ENCODE data around the gene CYREN. TPM values are rescaled to one million over a fixed set of nuclear protein-coding genes. Genes with fewer than 3 reads are reported as not detected.

CYREN gene
- total RNA-seq, 1 experiment from 2014 or later: 49.6 TPM

DNA sequence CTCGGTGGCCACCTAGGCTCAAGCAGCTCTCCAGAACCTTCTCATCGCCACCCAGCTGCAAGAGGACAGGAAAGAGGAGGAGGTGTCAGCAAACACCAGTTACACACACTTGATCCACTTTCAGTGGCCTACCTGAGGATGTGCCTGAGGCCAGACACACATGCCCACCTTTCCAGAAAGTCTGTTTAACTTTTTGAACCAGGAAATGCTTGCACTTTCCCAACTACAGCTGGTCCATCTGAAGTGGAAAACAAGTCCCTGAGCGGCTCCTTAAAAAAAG lies 15.7 kb upstream of the CYREN start:
- intact Hi-C loops (cut with micrococcal nuclease; ENCODE audit: unreplicated experiment) (no loop called here), in situ Hi-C loops (cut with HindIII; ENCODE audit: low pct_unique_long_range_greater_than_20kb, low sequenced_read_pairs) (no loop called here)
- Histone ChIP-seq H3K36me3 (ENCODE audit: control insufficient read depth, insufficient read depth, low read length) (no peaks in the 10 kb centered on the region), H3K4me1 (ENCODE audit: control insufficient read depth, insufficient read depth, low read length) (no peaks in the 10 kb centered on the region), H3K27me3 (ENCODE audit: control insufficient read depth, insufficient read depth, low read length) (no peaks in the 10 kb centered on the region), H3K27ac (ENCODE audit: low read length) (no peak overlapping the region), H3K4me3 (ENCODE audit: low read depth in 2 of 2, low read length in 2 of 2) (no peak overlapping the region), H3K9me3 (ENCODE audit: control insufficient read depth, insufficient read depth, low read depth, low read length) (peaks cover 5% of the 10 kb centered on the region; the same call in 1 of the 2 replicates)
- ChIA-PET CTCF (no interaction called here), POLR2A (interaction anchor here (0.6 kb wide), 1 partner anchor 48 kb away, joined by 3 read pairs; no protein-coding TSS in a partner anchor)
- DNase-seq (ENCODE audit: low read depth, low spot score) (no peak), ATAC-seq (no peak)
- BruUV-seq (replicated peaks): no TSS peak
- TF ChIP-seq POLR2AphosphoS5 (IDR thresholded peaks at IDR 0.05; ENCODE audit: low read depth, low read length): no peak
- TF ChIP-seq TCF7L2 (IDR thresholded peaks at IDR 0.05; ENCODE audit: low read depth, low read length): no peak
- TF ChIP-seq, protein P1, sequence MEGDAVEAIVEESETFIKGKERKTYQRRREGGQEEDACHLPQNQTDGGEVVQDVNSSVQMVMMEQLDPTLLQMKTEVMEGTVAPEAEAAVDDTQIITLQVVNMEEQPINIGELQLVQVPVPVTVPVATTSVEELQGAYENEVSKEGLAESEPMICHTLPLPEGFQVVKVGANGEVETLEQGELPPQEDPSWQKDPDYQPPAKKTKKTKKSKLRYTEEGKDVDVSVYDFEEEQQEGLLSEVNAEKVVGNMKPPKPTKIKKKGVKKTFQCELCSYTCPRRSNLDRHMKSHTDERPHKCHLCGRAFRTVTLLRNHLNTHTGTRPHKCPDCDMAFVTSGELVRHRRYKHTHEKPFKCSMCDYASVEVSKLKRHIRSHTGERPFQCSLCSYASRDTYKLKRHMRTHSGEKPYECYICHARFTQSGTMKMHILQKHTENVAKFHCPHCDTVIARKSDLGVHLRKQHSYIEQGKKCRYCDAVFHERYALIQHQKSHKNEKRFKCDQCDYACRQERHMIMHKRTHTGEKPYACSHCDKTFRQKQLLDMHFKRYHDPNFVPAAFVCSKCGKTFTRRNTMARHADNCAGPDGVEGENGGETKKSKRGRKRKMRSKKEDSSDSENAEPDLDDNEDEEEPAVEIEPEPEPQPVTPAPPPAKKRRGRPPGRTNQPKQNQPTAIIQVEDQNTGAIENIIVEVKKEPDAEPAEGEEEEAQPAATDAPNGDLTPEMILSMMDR (IDR thresholded peaks at IDR 0.05): no peak
- TF ChIP-seq SIN3A (IDR thresholded peaks at IDR 0.05; ENCODE audit: borderline replicate concordance, insufficient read depth, low read depth, low read length): no peak
- TF ChIP-seq, protein P2, sequence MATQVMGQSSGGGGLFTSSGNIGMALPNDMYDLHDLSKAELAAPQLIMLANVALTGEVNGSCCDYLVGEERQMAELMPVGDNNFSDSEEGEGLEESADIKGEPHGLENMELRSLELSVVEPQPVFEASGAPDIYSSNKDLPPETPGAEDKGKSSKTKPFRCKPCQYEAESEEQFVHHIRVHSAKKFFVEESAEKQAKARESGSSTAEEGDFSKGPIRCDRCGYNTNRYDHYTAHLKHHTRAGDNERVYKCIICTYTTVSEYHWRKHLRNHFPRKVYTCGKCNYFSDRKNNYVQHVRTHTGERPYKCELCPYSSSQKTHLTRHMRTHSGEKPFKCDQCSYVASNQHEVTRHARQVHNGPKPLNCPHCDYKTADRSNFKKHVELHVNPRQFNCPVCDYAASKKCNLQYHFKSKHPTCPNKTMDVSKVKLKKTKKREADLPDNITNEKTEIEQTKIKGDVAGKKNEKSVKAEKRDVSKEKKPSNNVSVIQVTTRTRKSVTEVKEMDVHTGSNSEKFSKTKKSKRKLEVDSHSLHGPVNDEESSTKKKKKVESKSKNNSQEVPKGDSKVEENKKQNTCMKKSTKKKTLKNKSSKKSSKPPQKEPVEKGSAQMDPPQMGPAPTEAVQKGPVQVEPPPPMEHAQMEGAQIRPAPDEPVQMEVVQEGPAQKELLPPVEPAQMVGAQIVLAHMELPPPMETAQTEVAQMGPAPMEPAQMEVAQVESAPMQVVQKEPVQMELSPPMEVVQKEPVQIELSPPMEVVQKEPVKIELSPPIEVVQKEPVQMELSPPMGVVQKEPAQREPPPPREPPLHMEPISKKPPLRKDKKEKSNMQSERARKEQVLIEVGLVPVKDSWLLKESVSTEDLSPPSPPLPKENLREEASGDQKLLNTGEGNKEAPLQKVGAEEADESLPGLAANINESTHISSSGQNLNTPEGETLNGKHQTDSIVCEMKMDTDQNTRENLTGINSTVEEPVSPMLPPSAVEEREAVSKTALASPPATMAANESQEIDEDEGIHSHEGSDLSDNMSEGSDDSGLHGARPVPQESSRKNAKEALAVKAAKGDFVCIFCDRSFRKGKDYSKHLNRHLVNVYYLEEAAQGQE (IDR thresholded peaks at IDR 0.05; ENCODE audit: insufficient read depth in 1 of 2, low read depth in 2 of 2, low read length in 1 of 2): no peak

DNA sequence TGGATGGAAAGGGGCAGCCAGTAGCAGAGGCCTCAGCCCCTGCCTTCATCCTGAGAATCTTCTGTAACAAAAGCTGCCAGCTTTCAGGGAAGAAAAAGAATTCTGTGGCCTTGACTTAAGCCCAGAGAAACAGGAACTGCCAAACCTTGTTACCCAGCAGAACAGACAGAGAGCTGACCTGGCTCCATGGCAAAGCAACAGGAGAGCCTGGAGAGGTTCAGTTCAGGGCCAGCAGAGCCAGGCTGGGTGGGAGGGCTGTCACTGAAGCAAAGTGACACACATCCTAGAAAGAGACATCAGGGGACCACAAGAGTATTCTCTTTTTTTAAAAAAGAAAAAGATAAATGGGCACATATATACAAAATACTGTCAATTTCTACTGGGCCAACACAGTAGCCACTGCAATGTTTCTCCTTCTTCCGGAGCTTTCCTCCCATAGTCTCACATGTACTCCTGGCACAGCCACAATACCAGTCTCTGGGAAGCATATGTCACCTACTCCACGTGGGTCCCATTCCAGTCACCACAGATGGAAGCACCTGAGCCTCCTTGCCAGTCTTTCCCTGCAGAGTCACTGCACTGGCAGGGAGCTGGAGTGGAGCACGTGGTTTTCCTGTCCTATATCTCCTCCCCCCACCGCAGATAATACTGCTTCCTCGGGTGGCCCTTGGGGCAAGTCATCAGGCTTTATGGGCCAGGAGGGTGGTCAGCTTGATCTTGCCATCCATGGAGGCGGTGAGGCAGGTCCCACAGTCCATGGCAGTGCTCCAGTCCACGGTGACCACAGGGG lies 15.2 kb upstream of the CYREN start:
- in situ Hi-C loops (cut with HindIII; ENCODE audit: low pct_unique_long_range_greater_than_20kb, low sequenced_read_pairs): no loop called here
- ATAC-seq (no peak), DNase-seq (ENCODE audit: low read depth, low spot score) (no peak)
- no TSS peak for BruUV-seq (replicated peaks)
- H3K36me3 ChIP-seq (ENCODE audit: control insufficient read depth, insufficient read depth, low read length): no peaks in the 10 kb centered on the region
- H3K27ac ChIP-seq (ENCODE audit: low read length): no peak overlapping the region
- H3K9me3 ChIP-seq (ENCODE audit: control insufficient read depth, insufficient read depth, low read depth, low read length): peaks cover 9% of the 10 kb centered on the region; the same call in 1 of the 2 replicates
- POLR2A ChIA-PET: interaction anchor here (0.6 kb wide), 1 partner anchor 48 kb away, joined by 3 read pairs; no protein-coding TSS in a partner anchor
- H3K4me3 ChIP-seq (ENCODE audit: low read depth in 2 of 2, low read length in 2 of 2): no peak overlapping the region
- H3K27me3 ChIP-seq (ENCODE audit: control insufficient read depth, insufficient read depth, low read length): no peaks in the 10 kb centered on the region
- intact Hi-C loops (cut with micrococcal nuclease; ENCODE audit: unreplicated experiment): no loop called here
- no peaks in the 10 kb centered on the region for H3K4me1 ChIP-seq (ENCODE audit: control insufficient read depth, insufficient read depth, low read length)
- TF ChIP-seq, protein P2 (IDR thresholded peaks at IDR 0.05; ENCODE audit: insufficient read depth in 1 of 2, low read depth in 2 of 2, low read length in 1 of 2): no peak
- TF ChIP-seq POLR2AphosphoS5 (IDR thresholded peaks at IDR 0.05; ENCODE audit: low read depth, low read length): no peak
- CTCF ChIA-PET: no interaction called here

All from Panc1 (cell line).